HG02852 (cell line): ENCODE results near the gene GABRB2.
A peak's percentile ranks its signal among the peaks of the same experiment; 100 is the strongest.

Experiments
- ATAC-seq: cut with Tn5 transposase; IDR thresholded peaks from one replicate; pipeline ENCODE4 v1.9.1; 2021; ENCODE audit warnings: mild to moderate bottlenecking, moderate library complexity; ENCODE audit not compliant: unreplicated experiment

The GABRB2 gene

GRCh38 chr5:161481922-161482321 lies 64.6 kb downstream of the GABRB2 start:
- peak; percentile 79 for ATAC-seq

- no peak for ATAC-seq
These were observed 75.1 kb downstream of the GABRB2 start for GRCh38 chr5:161471211-161471950.

GRCh38 chr5:161467703-161468102 lies 78.8 kb downstream of the GABRB2 start:
- no peak for ATAC-seq

GRCh38 chr5:161460741-161461140 lies 85.8 kb downstream of the GABRB2 start:
- ATAC-seq, result no peak

- no peak for ATAC-seq
These were observed 99.9 kb downstream of the GABRB2 start for GRCh38 chr5:161446655-161447054.

GRCh38 chr5:161442471-161442870 lies 104.1 kb downstream of the GABRB2 start:
- no peak for ATAC-seq

GRCh38 chr5:161432798-161433197 lies 113.7 kb downstream of the GABRB2 start:
- ATAC-seq, result no peak

- no peak for ATAC-seq
These were observed 114.6 kb downstream of the GABRB2 start for GRCh38 chr5:161431963-161432362.

GRCh38 chr5:161421067-161421466 lies 125.5 kb downstream of the GABRB2 start:
- no peak for ATAC-seq

GRCh38 chr5:161420521-161420920 lies 126.0 kb downstream of the GABRB2 start:
- ATAC-seq, result no peak

- no peak for ATAC-seq
These were observed 131.6 kb downstream of the GABRB2 start for GRCh38 chr5:161414896-161415295.

- ATAC-seq, result no peak
These were observed 132.5 kb downstream of the GABRB2 start for GRCh38 chr5:161414037-161414436.

GRCh38 chr5:161412792-161413191 lies 133.7 kb downstream of the GABRB2 start:
- no peak for ATAC-seq

GRCh38 chr5:161411156-161411555 lies 135.4 kb downstream of the GABRB2 start:
- no peak for ATAC-seq

GRCh38 chr5:161410640-161411039 lies 135.9 kb downstream of the GABRB2 start:
- ATAC-seq, result no peak

GRCh38 chr5:161409471-161409870 lies 137.1 kb downstream of the GABRB2 start:
- ATAC-seq, result no peak

- ATAC-seq, result no peak
These were observed 139.6 kb downstream of the GABRB2 start for GRCh38 chr5:161406880-161407279.

- ATAC-seq, result no peak
These were observed 142.5 kb downstream of the GABRB2 start for GRCh38 chr5:161403996-161404395.

GRCh38 chr5:161403121-161403520 lies 143.4 kb downstream of the GABRB2 start:
- no peak for ATAC-seq

GRCh38 chr5:161400583-161400982 lies 145.9 kb downstream of the GABRB2 start:
- ATAC-seq, result no peak

- ATAC-seq, result no peak
These were observed 146.4 kb downstream of the GABRB2 start for GRCh38 chr5:161399996-161400562.

GRCh38 chr5:161397448-161397847 lies 149.1 kb downstream of the GABRB2 start:
- no peak for ATAC-seq

- ATAC-seq, result no peak
These were observed 150.4 kb downstream of the GABRB2 start for GRCh38 chr5:161396171-161396570.
